ENCODE measurements around the gene TAF8.

DNA sequence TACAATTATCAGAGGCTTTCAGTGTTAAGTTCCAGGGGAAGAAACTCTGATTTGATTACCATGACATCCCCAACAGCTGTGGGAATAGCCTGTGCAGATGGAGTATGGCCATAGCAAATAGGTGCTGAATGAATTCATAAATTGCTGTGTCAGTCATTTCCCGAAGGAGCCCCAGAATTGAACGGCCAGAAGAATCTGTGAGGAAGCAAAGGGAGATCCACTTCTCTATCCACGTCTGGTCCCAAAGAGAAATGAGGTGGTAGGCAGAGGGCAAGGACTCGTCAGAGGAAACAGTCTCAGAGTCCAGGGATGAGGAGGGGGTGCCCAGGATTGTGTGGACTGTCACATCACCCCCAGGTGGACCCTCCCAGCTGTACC, 3.1 kb upstream of the TAF8 start:
- TF ChIP-seq, protein P1, sequence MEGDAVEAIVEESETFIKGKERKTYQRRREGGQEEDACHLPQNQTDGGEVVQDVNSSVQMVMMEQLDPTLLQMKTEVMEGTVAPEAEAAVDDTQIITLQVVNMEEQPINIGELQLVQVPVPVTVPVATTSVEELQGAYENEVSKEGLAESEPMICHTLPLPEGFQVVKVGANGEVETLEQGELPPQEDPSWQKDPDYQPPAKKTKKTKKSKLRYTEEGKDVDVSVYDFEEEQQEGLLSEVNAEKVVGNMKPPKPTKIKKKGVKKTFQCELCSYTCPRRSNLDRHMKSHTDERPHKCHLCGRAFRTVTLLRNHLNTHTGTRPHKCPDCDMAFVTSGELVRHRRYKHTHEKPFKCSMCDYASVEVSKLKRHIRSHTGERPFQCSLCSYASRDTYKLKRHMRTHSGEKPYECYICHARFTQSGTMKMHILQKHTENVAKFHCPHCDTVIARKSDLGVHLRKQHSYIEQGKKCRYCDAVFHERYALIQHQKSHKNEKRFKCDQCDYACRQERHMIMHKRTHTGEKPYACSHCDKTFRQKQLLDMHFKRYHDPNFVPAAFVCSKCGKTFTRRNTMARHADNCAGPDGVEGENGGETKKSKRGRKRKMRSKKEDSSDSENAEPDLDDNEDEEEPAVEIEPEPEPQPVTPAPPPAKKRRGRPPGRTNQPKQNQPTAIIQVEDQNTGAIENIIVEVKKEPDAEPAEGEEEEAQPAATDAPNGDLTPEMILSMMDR (IDR thresholded peaks at IDR 0.05): no peak
- TF ChIP-seq POLR2AphosphoS5 (IDR thresholded peaks at IDR 0.05) (no peak), POLR2A (IDR thresholded peaks at IDR 0.05) (no peak)

Measured in suprapubic skin (tissue), 4 donors.